ENCODE measurements around the gene FURIN.
"Not testable (repeated sequence)": the region's sequence is repeated elsewhere in the genome, so short reads cannot be mapped to it uniquely, and the experiment has no call there.

FURIN gene

DNA sequence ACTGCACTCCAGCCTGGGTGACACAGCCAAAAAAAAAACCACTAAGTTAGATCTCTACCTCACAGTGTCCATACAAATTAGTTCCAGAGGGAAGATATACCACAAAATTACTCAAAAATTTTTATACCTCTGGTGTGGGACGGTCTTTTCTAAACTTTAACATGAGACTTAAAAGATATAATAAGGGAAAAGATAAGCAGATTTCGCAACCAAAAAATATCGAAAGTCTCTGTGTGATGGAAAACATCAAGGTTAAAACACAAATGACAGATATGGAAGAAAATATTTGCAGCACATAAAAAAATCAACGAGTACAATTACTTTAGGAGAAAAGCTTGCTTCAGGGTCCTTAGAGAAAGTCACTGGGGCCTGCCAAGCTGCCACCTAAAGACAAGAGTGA lies 53.5 kb downstream of the FURIN start (continued):
- TF ChIP-seq ZSCAN23 (tag by site-specific recombination; IDR thresholded peaks at IDR 0.05) (no peak), ZNF747 (tag by site-specific recombination; IDR thresholded peaks at IDR 0.05) (no peak)
- TF ChIP-seq, protein P1, sequence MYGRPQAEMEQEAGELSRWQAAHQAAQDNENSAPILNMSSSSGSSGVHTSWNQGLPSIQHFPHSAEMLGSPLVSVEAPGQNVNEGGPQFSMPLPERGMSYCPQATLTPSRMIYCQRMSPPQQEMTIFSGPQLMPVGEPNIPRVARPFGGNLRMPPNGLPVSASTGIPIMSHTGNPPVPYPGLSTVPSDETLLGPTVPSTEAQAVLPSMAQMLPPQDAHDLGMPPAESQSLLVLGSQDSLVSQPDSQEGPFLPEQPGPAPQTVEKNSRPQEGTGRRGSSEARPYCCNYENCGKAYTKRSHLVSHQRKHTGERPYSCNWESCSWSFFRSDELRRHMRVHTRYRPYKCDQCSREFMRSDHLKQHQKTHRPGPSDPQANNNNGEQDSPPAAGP (tag by site-specific recombination; IDR thresholded peaks at IDR 0.05): no peak

DNA sequence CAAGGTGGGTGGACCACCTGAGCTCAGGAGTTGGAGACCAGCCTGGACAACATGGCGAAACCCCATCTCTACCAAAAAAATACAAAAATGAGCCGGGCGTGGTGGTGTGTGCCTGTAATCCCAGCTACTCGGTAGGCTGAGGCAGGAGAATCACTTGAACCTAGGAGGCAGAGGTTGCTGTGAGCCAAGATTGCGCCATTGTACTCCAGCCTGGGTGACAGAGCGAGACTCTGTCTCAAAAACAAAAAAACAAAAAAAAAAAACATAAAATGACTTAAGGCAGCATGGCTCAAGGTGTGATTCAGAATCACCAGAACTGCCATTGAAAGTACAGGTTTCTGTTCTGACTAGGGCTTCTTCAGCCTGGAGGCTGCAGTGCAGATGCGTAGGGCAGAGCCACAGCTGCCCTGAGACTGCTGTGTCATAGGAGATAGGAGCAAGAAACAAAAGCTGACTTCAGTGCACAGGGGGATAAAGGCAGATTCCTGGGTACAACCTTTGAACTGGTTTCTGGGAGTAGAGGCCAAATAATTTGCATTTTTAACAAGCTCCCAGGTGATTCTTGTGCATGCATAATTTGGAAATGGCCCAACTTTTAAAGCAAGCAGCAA lies 54.4 kb downstream of the FURIN start:
- TF ChIP-seq ZBTB20 (tag by site-specific recombination; IDR thresholded peaks at IDR 0.05): 0 out of 2 replicates have a peak, but pooled peaks have one; percentile 23
- H3K4me1 ChIP-seq (ENCODE audit: control insufficient read depth, insufficient read depth, low read length); H3K27ac ChIP-seq (ENCODE audit: extremely low read depth, low read depth, low read length); H3K9me3 ChIP-seq (ENCODE audit: control insufficient read depth, insufficient read depth, low read depth, low read length); H3K4me3 ChIP-seq (ENCODE audit: low read depth, low read length): not testable (repeated sequence)
- H3K36me3 ChIP-seq (ENCODE audit: control insufficient read depth in 2 of 2, insufficient read depth in 1 of 2, low read length in 2 of 2): peaks cover 22 to 41% of the 10 kb centered on the region in 2 experiments
- CTCF ChIA-PET: interaction anchor here (0.7 to 6.9 kb wide), 4 partner anchors 10 to 35 kb away, joined by 3 to 82 read pairs (median 4); partner anchors contain the start of genes HDDC3, MAN2A2 and UNC45A
- POLR2A ChIA-PET: interaction anchor here (0.5 to 2.4 kb wide), 7 partner anchors 9 to 55 kb away, joined by 3 to 10 read pairs (median 3); partner anchors contain the start of genes HDDC3, MAN2A2 and UNC45A

DNA sequence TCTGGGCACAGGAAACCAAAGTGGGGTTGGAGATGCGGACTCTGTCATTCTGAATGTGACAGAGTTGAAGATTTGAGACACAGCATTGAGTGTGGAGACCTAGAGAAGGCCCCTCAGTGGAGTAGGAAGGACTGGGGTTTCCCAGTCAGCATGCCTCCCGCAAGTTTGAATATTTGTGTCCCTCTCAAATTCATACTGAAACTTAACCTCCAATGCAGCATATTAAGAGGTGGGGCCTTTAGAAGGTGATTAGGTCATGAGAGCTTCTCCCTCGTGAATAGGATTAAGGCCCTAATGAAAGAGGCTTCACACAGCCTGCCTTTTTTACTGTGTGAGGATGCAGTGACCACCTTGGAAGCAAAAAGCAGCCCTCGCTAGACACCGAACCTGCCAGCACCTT lies 56.0 kb downstream of the FURIN start:
- H3K27ac ChIP-seq (ENCODE audit: extremely low read depth, low read depth, low read length): no peak overlapping the region
- POLR2A ChIA-PET: interaction anchor here (0.7 to 2.4 kb wide), 3 partner anchors 11 to 1151 kb away, joined by 3 to 10 read pairs (median 5); partner anchors contain the start of genes MAN2A2 and UNC45A

DNA sequence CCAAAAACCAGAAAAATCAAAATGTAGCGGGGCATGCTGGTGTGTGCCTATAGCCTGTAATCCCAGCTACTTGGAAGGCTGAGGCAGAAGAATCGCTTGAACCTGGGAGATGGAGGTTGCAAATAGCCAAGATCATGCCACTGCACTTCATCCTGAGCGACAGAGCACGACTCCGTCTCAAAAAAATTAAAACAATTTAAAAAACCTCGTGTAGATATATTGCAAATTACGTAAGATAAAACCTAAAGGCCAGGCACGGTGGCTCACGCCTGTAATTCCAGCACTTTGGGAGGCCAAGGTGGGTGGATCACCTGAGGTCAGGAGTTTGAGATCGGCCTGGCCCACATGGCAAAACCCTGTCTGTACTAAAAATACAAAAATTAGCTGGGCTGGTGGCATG lies 58.4 kb downstream of the FURIN start:
- H3K4me3 ChIP-seq (ENCODE audit: low read depth, low read length); H3K9me3 ChIP-seq (ENCODE audit: control insufficient read depth, insufficient read depth, low read depth, low read length); H3K36me3 ChIP-seq (ENCODE audit: control insufficient read depth in 2 of 2, insufficient read depth in 1 of 2, low read length in 2 of 2); H3K4me1 ChIP-seq (ENCODE audit: control insufficient read depth, insufficient read depth, low read length); H3K27ac ChIP-seq (ENCODE audit: extremely low read depth, low read depth, low read length): not testable (repeated sequence)
- ChIA-PET CTCF (interaction anchor here (0.7 to 6.9 kb wide), 3 partner anchors 6 to 30 kb away, joined by 3 to 82 read pairs (median 7); partner anchors contain the start of genes HDDC3 and UNC45A), POLR2A (interaction anchor here (0.7 to 1.7 kb wide), 5 partner anchors 9 to 660 kb away, joined by 3 to 6 read pairs (median 4); partner anchors contain the start of genes MAN2A2 and UNC45A)

More for the DNA sequence above, 56.0 kb downstream of the FURIN start:
- H3K9me3 ChIP-seq (ENCODE audit: control insufficient read depth, insufficient read depth, low read depth, low read length): no peaks in the 10 kb centered on the region
- H3K36me3 ChIP-seq (ENCODE audit: control insufficient read depth in 2 of 2, insufficient read depth in 1 of 2, low read length in 2 of 2): peaks cover 18 to 25% of the 10 kb centered on the region in 2 experiments
- no peak for TF ChIP-seq ZNF266 (tag by site-specific recombination; IDR thresholded peaks at IDR 0.05; ENCODE audit: low read depth)
- no peak for TF ChIP-seq ZNF416 (tag by site-specific recombination; IDR thresholded peaks at IDR 0.05)
- no peak for TF ChIP-seq ZSCAN16 (tag by site-specific recombination; IDR thresholded peaks at IDR 0.05)
- no peak for TF ChIP-seq ZNF311 (tag by site-specific recombination; IDR thresholded peaks at IDR 0.05; ENCODE audit: borderline replicate concordance)
- TF ChIP-seq, protein P2, sequence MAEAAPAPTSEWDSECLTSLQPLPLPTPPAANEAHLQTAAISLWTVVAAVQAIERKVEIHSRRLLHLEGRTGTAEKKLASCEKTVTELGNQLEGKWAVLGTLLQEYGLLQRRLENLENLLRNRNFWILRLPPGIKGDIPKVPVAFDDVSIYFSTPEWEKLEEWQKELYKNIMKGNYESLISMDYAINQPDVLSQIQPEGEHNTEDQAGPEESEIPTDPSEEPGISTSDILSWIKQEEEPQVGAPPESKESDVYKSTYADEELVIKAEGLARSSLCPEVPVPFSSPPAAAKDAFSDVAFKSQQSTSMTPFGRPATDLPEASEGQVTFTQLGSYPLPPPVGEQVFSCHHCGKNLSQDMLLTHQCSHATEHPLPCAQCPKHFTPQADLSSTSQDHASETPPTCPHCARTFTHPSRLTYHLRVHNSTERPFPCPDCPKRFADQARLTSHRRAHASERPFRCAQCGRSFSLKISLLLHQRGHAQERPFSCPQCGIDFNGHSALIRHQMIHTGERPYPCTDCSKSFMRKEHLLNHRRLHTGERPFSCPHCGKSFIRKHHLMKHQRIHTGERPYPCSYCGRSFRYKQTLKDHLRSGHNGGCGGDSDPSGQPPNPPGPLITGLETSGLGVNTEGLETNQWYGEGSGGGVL (tag by site-specific recombination; IDR thresholded peaks at IDR 0.05): no peak
- TF ChIP-seq, protein P1 (tag by site-specific recombination; IDR thresholded peaks at IDR 0.05): no peak
- no peak for TF ChIP-seq WT1 (tag by site-specific recombination; IDR thresholded peaks at IDR 0.05)
- no peak for TF ChIP-seq ZNF174 (tag by site-specific recombination; IDR thresholded peaks at IDR 0.05)
- H3K4me1 ChIP-seq (ENCODE audit: control insufficient read depth, insufficient read depth, low read length): no peaks in the 10 kb centered on the region
- CTCF ChIA-PET: interaction anchor here (0.7 to 6.9 kb wide), 4 partner anchors 9 to 38 kb away, joined by 3 to 82 read pairs (median 4); partner anchors contain the start of genes HDDC3 and UNC45A
- H3K4me3 ChIP-seq (ENCODE audit: low read depth, low read length): no peak overlapping the region

DNA sequence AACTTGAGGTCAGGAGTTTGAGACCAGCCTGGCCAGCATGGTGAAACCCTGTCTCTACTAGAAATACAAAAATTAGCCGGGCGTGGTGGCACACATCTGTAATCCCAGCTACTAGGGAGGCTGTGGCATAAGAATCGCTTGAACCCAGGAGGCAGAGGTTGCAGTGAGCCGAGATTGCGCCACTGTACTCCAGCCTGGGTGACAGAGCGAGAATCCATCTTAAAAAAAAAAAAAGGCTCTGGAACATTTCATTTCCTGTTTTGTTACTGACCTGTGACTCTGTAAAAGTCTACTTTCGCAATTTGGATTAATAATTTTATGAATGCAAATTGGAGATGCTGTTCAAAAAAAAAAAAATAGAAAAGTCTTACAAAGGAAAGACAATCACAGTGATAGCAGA lies 59.7 kb downstream of the FURIN start:
- H3K4me3 ChIP-seq (ENCODE audit: low read depth, low read length); H3K27ac ChIP-seq (ENCODE audit: extremely low read depth, low read depth, low read length); H3K9me3 ChIP-seq (ENCODE audit: control insufficient read depth, insufficient read depth, low read depth, low read length); H3K36me3 ChIP-seq (ENCODE audit: control insufficient read depth in 2 of 2, insufficient read depth in 1 of 2, low read length in 2 of 2); H3K4me1 ChIP-seq (ENCODE audit: control insufficient read depth, insufficient read depth, low read length): not testable (repeated sequence)
- ChIA-PET CTCF (interaction anchor here (0.7 to 4.1 kb wide), 3 partner anchors 29 to 457 kb away, joined by 4 to 23 read pairs (median 7); no protein-coding TSS in a partner anchor), POLR2A (interaction anchor here (0.7 kb wide), 1 partner anchor 1992 kb away, joined by 7 read pairs; no protein-coding TSS in a partner anchor)

Measured in HEK293 (cell line).